DOHH2 (cell line): ENCODE measurements around the gene DMGDH.

Source experiments
- CTCF ChIP-seq: fragments of 200-600 bp; sonication (generic); IDR thresholded peaks from one replicate; pipeline ENCODE4 v1.5.1; 2014; ENCODE audit warnings: antibody characterized with exemption, mild to moderate bottlenecking, low read depth, low read length; ENCODE audit not compliant: poor library complexity, severe bottlenecking
- EZH2phosphoT487 ChIP-seq: fragments of 200-600 bp; sonication (generic); IDR thresholded peaks from 2 replicates; pipeline ENCODE4 v1.6.1; 2017; ENCODE audit warnings: borderline replicate concordance, mild to moderate bottlenecking, antibody characterized with exemption, low read length, moderate library complexity, mixed read lengths

DNA sequence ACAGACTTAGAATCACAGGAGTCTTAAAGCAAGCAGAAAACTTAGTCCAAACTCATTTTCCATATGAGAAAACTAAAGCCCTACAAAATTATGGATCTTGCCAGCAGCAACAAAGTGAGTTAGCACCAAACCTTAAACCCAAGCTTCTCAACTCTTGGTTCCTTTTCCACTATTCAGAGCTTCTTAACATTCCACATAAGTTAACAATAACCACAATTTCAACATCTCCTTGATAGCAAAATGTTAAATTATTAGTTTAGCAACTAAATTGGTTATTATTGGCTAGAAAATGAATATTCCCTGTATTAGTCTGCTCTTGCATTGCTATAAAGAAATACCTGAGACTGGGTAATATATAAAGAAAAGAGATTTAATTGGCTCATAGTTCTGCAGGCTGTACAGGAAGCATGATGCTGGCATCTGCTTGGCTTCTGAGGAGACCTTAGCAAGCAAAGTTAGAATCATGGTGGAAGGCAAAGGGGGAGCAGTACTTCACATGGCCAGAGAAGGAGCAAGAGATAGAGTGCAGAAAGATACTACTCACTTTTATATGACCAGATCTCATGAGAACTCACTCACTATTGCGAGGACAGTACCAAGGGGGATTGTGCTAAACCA lies 58.1 kb downstream of the DMGDH start:
- no peak for TF ChIP-seq CTCF
- TF ChIP-seq EZH2phosphoT487, result no peak
